SKM-1 treated with dmso at 0.1 percent for 144 hours (cell line): ENCODE results near the gene RMDN3.
A peak's percentile ranks its signal among the peaks of the same experiment; 100 is the strongest.

Experiments
- DNase-seq: peaks from one replicate; lab custom pipeline; 2025; ENCODE audit not compliant: unreplicated experiment; lab: John Stamatoyannopoulos, UW

The RMDN3 gene

DNA sequence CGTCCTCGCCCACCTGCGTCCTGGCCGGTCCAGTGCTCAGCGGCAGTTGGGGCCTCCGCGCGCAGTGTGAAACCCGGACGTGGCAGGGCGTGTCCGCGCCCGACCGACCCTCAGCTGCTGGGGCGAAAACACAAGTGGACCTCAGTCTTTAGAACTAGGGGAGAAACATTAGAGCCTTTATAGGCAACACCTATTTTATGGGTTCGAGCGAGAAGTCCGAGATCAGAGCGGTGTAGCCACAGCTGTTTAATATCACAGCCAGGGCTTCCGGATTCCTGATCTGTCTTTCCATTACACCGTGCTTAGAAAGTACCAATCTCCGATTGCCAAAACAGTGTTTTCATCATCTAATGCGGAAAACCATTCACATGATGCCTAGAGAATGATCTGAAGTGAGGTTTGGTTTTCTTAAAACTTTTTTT, 59.6 kb downstream of the RMDN3 start:
- DNase-seq, result no peak

GRCh38 chr15:40694688-40695468, 60.2 kb downstream of the RMDN3 start, which contains the start of gene RAD51:
Gene RAD51 (plus strand): TSS chr15:40695174. CDS start chr15:40698759, 3,585 bp downstream.
- peak; percentile 96 for DNase-seq

GRCh38 chr15:40693904-40694687, 61.0 kb downstream of the RMDN3 start:
- no peak for DNase-seq

DNA sequence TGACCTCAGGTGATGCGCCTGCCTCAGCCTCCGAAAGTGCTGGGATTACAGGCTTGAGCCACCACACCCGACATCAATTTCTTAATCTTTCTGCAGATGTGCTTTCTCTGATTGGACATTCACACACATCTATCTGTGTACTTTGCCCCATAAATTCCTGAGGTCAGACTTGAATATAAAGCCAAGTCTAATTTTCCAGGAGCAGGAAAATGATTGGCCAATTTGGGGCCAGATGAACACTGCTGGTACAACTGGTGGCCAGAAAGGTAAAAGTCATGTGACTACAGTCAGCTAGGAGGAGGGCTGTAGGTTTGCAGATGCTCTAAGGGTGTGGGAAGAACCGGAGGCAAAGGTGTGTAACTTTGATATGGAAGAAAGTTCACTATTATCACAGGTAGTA, 63.3 kb downstream of the RMDN3 start:
- no peak for DNase-seq

DNA sequence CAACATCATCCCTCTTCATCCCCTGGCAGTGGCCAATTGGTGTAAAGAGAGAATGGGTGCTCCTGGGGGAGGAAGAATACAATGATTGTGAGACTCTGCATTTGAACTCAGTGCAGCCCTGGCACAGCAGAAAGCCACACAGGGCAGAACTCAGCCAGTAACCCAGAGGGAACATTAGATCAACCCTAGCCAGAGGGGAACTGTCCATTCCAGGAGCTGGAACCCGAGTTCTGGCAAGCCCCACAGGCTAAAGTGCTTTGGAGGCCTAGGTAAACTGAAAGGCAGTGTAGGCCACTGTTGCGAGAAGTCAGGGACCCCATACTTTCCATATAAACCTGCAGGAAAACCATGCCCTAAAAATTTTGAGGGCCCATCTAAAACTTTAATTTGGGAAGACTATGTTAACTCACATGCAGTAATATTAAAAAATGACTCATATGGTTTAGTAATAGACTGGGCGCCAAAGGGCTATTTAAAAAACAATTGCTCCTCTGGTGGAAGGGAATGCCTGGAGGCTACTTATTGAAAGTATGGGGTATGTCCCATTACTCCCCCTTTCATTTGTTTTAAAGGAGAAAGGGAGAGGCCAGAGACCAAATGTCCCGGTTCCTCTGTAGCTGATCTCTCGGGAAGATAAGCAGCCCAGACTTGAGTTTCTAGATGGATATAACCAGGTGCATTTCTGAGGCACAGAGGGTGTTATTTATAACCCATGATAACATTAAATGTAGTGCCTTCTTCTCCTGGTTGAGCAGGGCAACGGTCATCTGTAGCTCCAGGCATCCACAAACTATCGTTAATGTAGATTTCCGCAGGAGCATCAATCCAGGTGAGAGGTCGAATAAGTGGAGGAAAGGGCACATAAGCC, 65.9 kb downstream of the RMDN3 start:
- DNase-seq, result no peak
